Measurements from ENCODE around the gene PROX1.

DNA sequence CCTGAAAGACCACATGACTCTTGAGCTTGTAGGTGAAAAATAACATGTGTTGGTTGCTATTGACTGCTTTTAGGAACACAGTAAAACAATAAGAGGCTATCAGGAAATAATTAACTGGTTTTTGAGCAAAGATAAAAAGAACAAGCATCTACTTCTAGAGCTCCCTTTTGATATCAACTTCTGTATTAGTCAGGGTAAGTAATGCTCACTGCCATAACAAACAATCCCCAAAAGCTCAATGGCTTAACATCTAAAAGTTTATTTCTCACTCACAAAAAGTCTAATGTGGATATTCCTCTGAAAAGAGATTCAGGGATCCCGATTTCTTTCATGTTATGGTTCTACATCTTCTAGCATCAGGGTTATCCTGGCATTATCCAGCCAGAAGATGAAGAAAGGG is 25.3 kb upstream of the PROX1 start:
- TF ChIP-seq POLR2A (IDR thresholded peaks at IDR 0.05) (no peak), CTCF (IDR thresholded peaks at IDR 0.05) (no peak)

Data from breast epithelium (tissue), 3 donors.